ENCODE data around the gene LAIR2. TPM values are rescaled to one million over a fixed set of nuclear protein-coding genes. Genes with fewer than 3 reads are reported as not detected.

The LAIR2 gene
- total RNA-seq, result not detected

GRCh38 chr19:54502518-54503048 is at the start of gene LAIR2:
TSS of gene LAIR2 (plus strand) at chr19:54502831. CDS start at chr19:54502919, 88 bp downstream.
- Histone ChIP-seq H3K9me3 (no peaks in the 10 kb centered on the region), H3K4me1 (no peaks in the 10 kb centered on the region), H3K27ac (replicated peaks in 1 of 4) (no peak within 1 kb of the TSS), H3K27me3 (peaks cover 0 to 42% (median 0%) of the 10 kb centered on the region in 4 donors), H3K36me3 (no peaks in the 10 kb centered on the region), H3K4me3 (no peak within 1 kb of the TSS)
- no peak for TF ChIP-seq EP300 (IDR thresholded peaks at IDR 0.05)
- TF ChIP-seq CTCF (IDR thresholded peaks at IDR 0.05), result no peak
- no peak for TF ChIP-seq POLR2AphosphoS5 (IDR thresholded peaks at IDR 0.05)
- no peak for TF ChIP-seq POLR2A (IDR thresholded peaks at IDR 0.05; ENCODE audit: low read depth)
- no peak for DNase-seq (ENCODE audit: extremely low spot score)
- WGBS, result 61% methylated on average over 14 of the region's 14 CpGs
- intact Hi-C loops (cut with DNase I), result no loop called here

GRCh38 chr19:54453921-54454780 is 48.5 kb upstream of the LAIR2 start:
- intact Hi-C loops (cut with DNase I), result no loop called here
- no peaks in the 10 kb centered on the region for H3K9me3 ChIP-seq
- no peak for TF ChIP-seq CTCF (IDR thresholded peaks at IDR 0.05)
- TF ChIP-seq POLR2A (IDR thresholded peaks at IDR 0.05; ENCODE audit: low read depth), result no peak
- TF ChIP-seq POLR2AphosphoS5 (IDR thresholded peaks at IDR 0.05), result no peak
- TF ChIP-seq EP300 (IDR thresholded peaks at IDR 0.05), result no peak
- H3K4me3 ChIP-seq, result no peak overlapping the region
- no peak for DNase-seq (ENCODE audit: extremely low spot score)
- H3K4me1 ChIP-seq, result peaks cover 23 to 51% (median 43%) of the 10 kb centered on the region in 4 donors
- H3K36me3 ChIP-seq, result peaks cover 75 to 86% (median 84%) of the 10 kb centered on the region in 4 donors
- no peak overlapping the region for H3K27ac ChIP-seq (replicated peaks in 1 of 4)
- no peaks in the 10 kb centered on the region for H3K27me3 ChIP-seq
- WGBS, result 86% methylated on average over 23 of the region's 31 CpGs

GRCh38 chr19:54454781-54455675 is 47.6 kb upstream of the LAIR2 start:
- TF ChIP-seq EP300 (IDR thresholded peaks at IDR 0.05) (no peak), POLR2A (IDR thresholded peaks at IDR 0.05; ENCODE audit: low read depth) (no peak), POLR2AphosphoS5 (IDR thresholded peaks at IDR 0.05) (no peak), CTCF (IDR thresholded peaks at IDR 0.05) (no peak)
- H3K9me3 ChIP-seq, result no peaks in the 10 kb centered on the region
- H3K4me1 ChIP-seq, result peaks cover 26 to 55% (median 48%) of the 10 kb centered on the region in 4 donors
- no peaks in the 10 kb centered on the region for H3K27me3 ChIP-seq
- DNase-seq (ENCODE audit: extremely low spot score), result no peak
- H3K36me3 ChIP-seq, result peaks cover 81 to 95% (median 93%) of the 10 kb centered on the region in 4 donors
- no peak overlapping the region for H3K4me3 ChIP-seq
- intact Hi-C loops (cut with DNase I), result no loop called here
- no peak overlapping the region for H3K27ac ChIP-seq (replicated peaks in 1 of 4)
- WGBS, result 92% methylated on average over 28 of the region's 33 CpGs

DNA sequence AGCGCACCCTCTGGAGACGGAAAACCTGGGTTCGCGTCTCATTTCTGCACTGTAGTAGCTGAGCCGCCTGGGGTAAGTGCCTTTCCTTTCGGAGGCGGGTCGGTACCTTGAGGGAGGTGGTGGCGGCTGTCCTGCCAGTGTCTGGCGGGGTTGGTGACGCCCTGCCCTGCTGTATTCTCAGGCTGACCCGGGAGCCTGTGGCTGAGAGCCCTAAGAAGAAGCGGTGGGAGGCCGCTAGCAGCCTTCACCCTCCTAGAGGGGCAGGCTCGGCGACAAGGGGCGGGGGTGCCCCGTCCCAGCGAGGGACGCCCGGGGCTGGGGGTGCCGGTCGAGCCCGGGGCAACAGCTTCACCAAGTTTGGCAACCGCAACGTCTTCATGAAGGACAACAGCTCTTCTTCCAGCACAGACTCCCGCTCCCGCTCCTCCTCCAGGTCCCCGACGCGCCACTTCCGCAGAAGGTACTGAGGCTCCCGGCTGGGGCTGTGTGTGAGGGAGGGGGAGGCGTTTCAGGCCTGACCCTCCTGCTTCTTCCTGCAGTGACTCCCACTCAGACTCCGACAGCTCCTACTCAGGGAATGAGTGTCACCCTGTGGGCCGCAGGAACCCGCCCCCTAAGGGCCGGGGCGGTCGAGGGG is 46.7 kb upstream of the LAIR2 start:
- TF ChIP-seq POLR2AphosphoS5 (IDR thresholded peaks at IDR 0.05) (no peak), POLR2A (IDR thresholded peaks at IDR 0.05; ENCODE audit: low read depth) (no peak), CTCF (IDR thresholded peaks at IDR 0.05) (no peak), EP300 (IDR thresholded peaks at IDR 0.05) (no peak)
- H3K9me3 ChIP-seq, result no peaks in the 10 kb centered on the region
- WGBS, result 94% methylated on average over 40 of the region's 40 CpGs
- no peak overlapping the region for H3K27ac ChIP-seq (replicated peaks in 1 of 4)
- peaks cover 88 to 100% (median 100%) of the 10 kb centered on the region in 4 donors for H3K36me3 ChIP-seq
- no peak for DNase-seq (ENCODE audit: extremely low spot score)
- H3K27me3 ChIP-seq, result no peaks in the 10 kb centered on the region
- H3K4me3 ChIP-seq, result no peak overlapping the region
- intact Hi-C loops (cut with DNase I), result no loop called here
- peaks cover 17 to 55% (median 48%) of the 10 kb centered on the region in 4 donors for H3K4me1 ChIP-seq
